GM10266 (cell line): ENCODE measurements around the gene PARN.

Experiments
- DNase-seq: peaks from one replicate; pipeline ENCODE4 v3.0.0; 2012; ENCODE audit errors: extremely low spot score
- CTCF ChIP-seq: IDR thresholded peaks from 2 replicates; pipeline ENCODE4 v1.5.1; 2012; ENCODE audit warnings: mild to moderate bottlenecking, low read depth; ENCODE audit not compliant: control insufficient read depth, insufficient read depth; ENCODE audit errors: missing control alignments

Gene PARN

GRCh38 chr16:14472357-14472756 is 157.7 kb downstream of the PARN start:
- no peak for TF ChIP-seq CTCF
- no peak for DNase-seq

GRCh38 chr16:14470788-14471187 is 159.3 kb downstream of the PARN start:
- TF ChIP-seq CTCF = no peak
- DNase-seq = no peak

- TF ChIP-seq CTCF = no peak
- no peak for DNase-seq
Measured at GRCh38 chr16:14465799-14466198, 164.3 kb downstream of the PARN start.

- TF ChIP-seq CTCF = no peak
- no peak for DNase-seq
Measured at GRCh38 chr16:14464796-14465195, 165.3 kb downstream of the PARN start.

GRCh38 chr16:14464192-14464591 is 165.9 kb downstream of the PARN start:
- DNase-seq = no peak
- no peak for TF ChIP-seq CTCF

- DNase-seq = no peak
- no peak for TF ChIP-seq CTCF
Measured at GRCh38 chr16:14462811-14463210, 167.2 kb downstream of the PARN start.

- TF ChIP-seq CTCF = no peak
- no peak for DNase-seq
Measured at GRCh38 chr16:14460726-14461125, 169.3 kb downstream of the PARN start.
